HepG2 (cell line): Measurements from ENCODE around the gene SRSF1. TPM values are rescaled to one million over a fixed set of nuclear protein-coding genes. Genes with fewer than 3 reads are reported as not detected.
"Not testable (repeated sequence)": the region's sequence is repeated elsewhere in the genome, so short reads cannot be mapped to it uniquely, and the experiment has no call there.

Source experiments
- ATAC-seq: fragments of 200-7000 bp; cut with Tn5 transposase; 3 replicates; pipeline ENCODE4 v1.9.1; 2020; ENCODE audit warnings: mild to moderate bottlenecking, moderate library complexity
- BruUV-seq: library from RNA; stranded (reverse); fragments of 400-500 nt; replicated peaks from 2 replicates; lab custom pipeline; 2021; lab: Mats Ljungman, UMichigan
- CTCF ChIA-PET: fragments of 300-600 bp; formaldehyde crosslinking; extraction: SDS; loops from one replicate; lab custom pipeline; 2021; ENCODE audit warnings: low total read pairs, inconsistent platforms, low intra/inter-chr PET ratio; lab: Yijun Ruan, JAX
- POLR2A ChIA-PET: fragments of 350-600 bp; sonication (Branson Sonifier 250); formaldehyde crosslinking; loops from one replicate; lab custom pipeline; 2020; ENCODE audit warnings: antibody characterized with exemption, inconsistent platforms; lab: Yijun Ruan, JAX
- DNase-seq: peaks from one replicate; pipeline ENCODE4 v3.0.0-alpha.2; 2015; ENCODE audit warnings: low spot score
- FAIRE-seq: peaks from 3 replicates; lab custom pipeline; 2011; peaks lifted over from hg19 to GRCh38; lab: Jason Lieb, UNC
- H2AFZ ChIP-seq: one replicate; pipeline ENCODE4 v1.6.1; 2011; ENCODE audit warnings: low read length, inconsistent platforms
- H3K27ac ChIP-seq: fragments of 300-600 bp; 3 replicates; pipeline ENCODE4 v1.8.0; 2011; ENCODE audit warnings: mixed run types, mild to moderate bottlenecking, mixed read lengths, low read length, inconsistent platforms; ENCODE audit not compliant: insufficient read depth; ENCODE audit errors: extremely low read length
- H3K27me3 ChIP-seq, 2 experiments: fragments of 200-600 bp in 1 of 2; 2 replicates in 1 of 2; 3 replicates in 1 of 2; pipeline versions ENCODE4 v1.6.0 to v1.8.0; 2011; ENCODE audit warnings: low read length in 2 of 2, mild to moderate bottlenecking in 2 of 2, moderate library complexity in 2 of 2, inconsistent platforms in 1 of 2; ENCODE audit not compliant: insufficient read depth in 2 of 2, control insufficient read depth in 1 of 2
- H3K36me3 ChIP-seq, 2 experiments: fragments of 200-600 bp in 1 of 2; replicated peaks in 1 of 2; 2 replicates in 1 of 2; 3 replicates in 1 of 2; pipeline versions ENCODE4 v1.5.1 to v1.8.0; 2011; ENCODE audit warnings: low read length in 2 of 2, inconsistent platforms in 1 of 2; ENCODE audit not compliant: insufficient read depth in 2 of 2, control insufficient read depth in 1 of 2
- H3K4me1 ChIP-seq: 2 replicates; pipeline ENCODE4 v1.5.1; 2012; ENCODE audit warnings: low read length, inconsistent platforms; ENCODE audit not compliant: insufficient read depth
- H3K4me2 ChIP-seq: 2 replicates; pipeline ENCODE4 v1.6.0; 2011; ENCODE audit warnings: low read depth, low read length, inconsistent platforms
- H3K4me3 ChIP-seq, 3 experiments: fragments of 200-600 bp in 1 of 3; sonication (generic), shearing (Covaris generic) in 1 of 3; replicated peaks in 1 of 3; 2 replicates each; pipeline ENCODE4 v1.5.1; 2011 to 2016; ENCODE audit warnings: low read length in 3 of 3, inconsistent platforms in 2 of 3, low read depth in 2 of 3, mild to moderate bottlenecking in 2 of 3, control low read depth in 1 of 3, mixed read lengths in 1 of 3; ENCODE audit not compliant: insufficient read depth in 1 of 3
- H3K79me2 ChIP-seq: one replicate; pipeline ENCODE4 v1.6.1; 2011; ENCODE audit warnings: low read length, inconsistent platforms; ENCODE audit not compliant: insufficient read depth
- H3K9ac ChIP-seq: 2 replicates; pipeline ENCODE4 v1.6.0; 2011; ENCODE audit warnings: mild to moderate bottlenecking, low read depth, low read length, inconsistent platforms; ENCODE audit not compliant: insufficient read depth
- H3K9me3 ChIP-seq: 2 replicates; pipeline ENCODE4 v1.5.1; 2012; ENCODE audit warnings: mild to moderate bottlenecking, low read length
- H4K20me1 ChIP-seq: 2 replicates; pipeline ENCODE4 v1.6.0; 2011; ENCODE audit warnings: inconsistent platforms, mild to moderate bottlenecking, low read length, moderate library complexity; ENCODE audit not compliant: insufficient read depth
- ZNF713 ChIP-seq: sonication (generic); formaldehyde crosslinking; IDR thresholded peaks from 2 replicates; pipeline ENCODE4 v1.4.0; 2020; ENCODE audit warnings: mild to moderate bottlenecking, missing genetic modification reagents
- ZNF766 ChIP-seq: sonication (generic); formaldehyde crosslinking; IDR thresholded peaks from 2 replicates; pipeline ENCODE4 v1.5.0; 2020; ENCODE audit warnings: missing genetic modification reagents, borderline replicate concordance
- ZNF772 ChIP-seq: sonication (generic); formaldehyde crosslinking; IDR thresholded peaks from 2 replicates; pipeline ENCODE4 v1.5.0; 2020; ENCODE audit warnings: mild to moderate bottlenecking, missing genetic modification reagents
- WGBS: methylation state at CpG from one replicate; pipeline ENCODE4 v1.1.6; 2017; ENCODE audit warnings: low lambda C conversion rate; 5-methylcytosine and 5-hydroxymethylcytosine counted together
- in situ Hi-C: cut with HindIII; loops from 2 replicates; pipeline ENCODE4 v1.10.0; 2017; ENCODE audit warnings: low pct_unique_long_range_greater_than_20kb; ENCODE audit not compliant: extremely low pct_ligation_motif_present
- intact Hi-C: fragments of 100-400 bp; cut with micrococcal nuclease; formaldehyde crosslinking; loops from one replicate; pipeline ENCODE4 v1.10.0; 2022; ENCODE audit not compliant: unreplicated experiment
- polyA plus RNA-seq, 8 experiments: library from polyadenylated mRNA; depleted of rRNA in 3 of 8; stranded (reverse) in 7 of 8; unstranded in 1 of 8; fragments of >200 nt; fragmentation: Illumina TruSeq in 4 of 8; extraction: Trizol in 4 of 8; gene quantifications; 2 replicates each; pipeline versions ENCODE4 v1.2.1 to v1.2.3, GENCODE V29; 2011 to 2016; ENCODE audit warnings: low read depth in 4 of 8, missing spikeins in 1 of 8, mixed read lengths in 1 of 8; ENCODE audit not compliant: insufficient read depth in 1 of 8
- total RNA-seq, 5 experiments: library from RNA; depleted of rRNA; stranded (reverse); fragments of >200 nt; fragmentation: Illumina TruSeq; extraction: Trizol; gene quantifications; 2 replicates each; pipeline ENCODE4 v1.2.3, GENCODE V29; 2016; ENCODE audit warnings: low read depth in 1 of 5
- TF ChIP-seq, protein P1 (sequence below): IDR thresholded peaks from 2 replicates; pipeline ENCODE4 v1.4.0; 2020; ENCODE audit warnings: mild to moderate bottlenecking, missing genetic modification reagents
- TF ChIP-seq, protein P2 (sequence below): sonication (generic); formaldehyde crosslinking; IDR thresholded peaks from 2 replicates; pipeline ENCODE4 v1.5.0; 2020; ENCODE audit warnings: missing genetic modification reagents

Gene SRSF1
- total and polyA plus RNA-seq, 2 of the 13 experiments (the other 11 are each of a cell fraction or from before 2014, with no cell fraction given) = 142 to 445 TPM

DNA sequence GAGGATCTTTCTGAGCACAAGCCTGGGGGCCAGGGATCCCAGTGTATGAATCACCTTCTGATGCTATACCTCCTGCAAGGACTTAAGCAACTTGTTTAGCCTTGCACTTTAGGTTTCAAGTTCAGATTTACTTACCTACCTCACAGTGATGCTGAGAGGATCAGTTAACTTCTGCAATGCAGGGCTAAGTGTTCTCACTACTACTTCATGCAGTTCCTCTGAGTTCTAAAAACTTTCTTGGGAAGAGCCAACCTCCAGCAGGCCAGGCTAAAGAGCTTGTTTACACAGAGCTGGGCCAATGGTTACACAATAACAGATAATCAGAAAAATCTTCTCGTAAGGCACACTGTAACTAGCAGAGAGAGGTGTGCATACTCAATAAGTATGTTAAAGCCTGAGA lies 32.0 kb downstream of the SRSF1 start (continued):
- TF ChIP-seq, protein P1, sequence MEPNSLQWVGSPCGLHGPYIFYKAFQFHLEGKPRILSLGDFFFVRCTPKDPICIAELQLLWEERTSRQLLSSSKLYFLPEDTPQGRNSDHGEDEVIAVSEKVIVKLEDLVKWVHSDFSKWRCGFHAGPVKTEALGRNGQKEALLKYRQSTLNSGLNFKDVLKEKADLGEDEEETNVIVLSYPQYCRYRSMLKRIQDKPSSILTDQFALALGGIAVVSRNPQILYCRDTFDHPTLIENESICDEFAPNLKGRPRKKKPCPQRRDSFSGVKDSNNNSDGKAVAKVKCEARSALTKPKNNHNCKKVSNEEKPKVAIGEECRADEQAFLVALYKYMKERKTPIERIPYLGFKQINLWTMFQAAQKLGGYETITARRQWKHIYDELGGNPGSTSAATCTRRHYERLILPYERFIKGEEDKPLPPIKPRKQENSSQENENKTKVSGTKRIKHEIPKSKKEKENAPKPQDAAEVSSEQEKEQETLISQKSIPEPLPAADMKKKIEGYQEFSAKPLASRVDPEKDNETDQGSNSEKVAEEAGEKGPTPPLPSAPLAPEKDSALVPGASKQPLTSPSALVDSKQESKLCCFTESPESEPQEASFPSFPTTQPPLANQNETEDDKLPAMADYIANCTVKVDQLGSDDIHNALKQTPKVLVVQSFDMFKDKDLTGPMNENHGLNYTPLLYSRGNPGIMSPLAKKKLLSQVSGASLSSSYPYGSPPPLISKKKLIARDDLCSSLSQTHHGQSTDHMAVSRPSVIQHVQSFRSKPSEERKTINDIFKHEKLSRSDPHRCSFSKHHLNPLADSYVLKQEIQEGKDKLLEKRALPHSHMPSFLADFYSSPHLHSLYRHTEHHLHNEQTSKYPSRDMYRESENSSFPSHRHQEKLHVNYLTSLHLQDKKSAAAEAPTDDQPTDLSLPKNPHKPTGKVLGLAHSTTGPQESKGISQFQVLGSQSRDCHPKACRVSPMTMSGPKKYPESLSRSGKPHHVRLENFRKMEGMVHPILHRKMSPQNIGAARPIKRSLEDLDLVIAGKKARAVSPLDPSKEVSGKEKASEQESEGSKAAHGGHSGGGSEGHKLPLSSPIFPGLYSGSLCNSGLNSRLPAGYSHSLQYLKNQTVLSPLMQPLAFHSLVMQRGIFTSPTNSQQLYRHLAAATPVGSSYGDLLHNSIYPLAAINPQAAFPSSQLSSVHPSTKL = peak; percentile 77
- TF ChIP-seq, protein P2, sequence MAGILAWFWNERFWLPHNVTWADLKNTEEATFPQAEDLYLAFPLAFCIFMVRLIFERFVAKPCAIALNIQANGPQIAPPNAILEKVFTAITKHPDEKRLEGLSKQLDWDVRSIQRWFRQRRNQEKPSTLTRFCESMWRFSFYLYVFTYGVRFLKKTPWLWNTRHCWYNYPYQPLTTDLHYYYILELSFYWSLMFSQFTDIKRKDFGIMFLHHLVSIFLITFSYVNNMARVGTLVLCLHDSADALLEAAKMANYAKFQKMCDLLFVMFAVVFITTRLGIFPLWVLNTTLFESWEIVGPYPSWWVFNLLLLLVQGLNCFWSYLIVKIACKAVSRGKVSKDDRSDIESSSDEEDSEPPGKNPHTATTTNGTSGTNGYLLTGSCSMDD (CRISPR knock-in tag) = no peak
- TF ChIP-seq ZNF772 (CRISPR knock-in tag) = no peak
- no peak for TF ChIP-seq ZNF713
- no peak for TF ChIP-seq ZNF766

DNA sequence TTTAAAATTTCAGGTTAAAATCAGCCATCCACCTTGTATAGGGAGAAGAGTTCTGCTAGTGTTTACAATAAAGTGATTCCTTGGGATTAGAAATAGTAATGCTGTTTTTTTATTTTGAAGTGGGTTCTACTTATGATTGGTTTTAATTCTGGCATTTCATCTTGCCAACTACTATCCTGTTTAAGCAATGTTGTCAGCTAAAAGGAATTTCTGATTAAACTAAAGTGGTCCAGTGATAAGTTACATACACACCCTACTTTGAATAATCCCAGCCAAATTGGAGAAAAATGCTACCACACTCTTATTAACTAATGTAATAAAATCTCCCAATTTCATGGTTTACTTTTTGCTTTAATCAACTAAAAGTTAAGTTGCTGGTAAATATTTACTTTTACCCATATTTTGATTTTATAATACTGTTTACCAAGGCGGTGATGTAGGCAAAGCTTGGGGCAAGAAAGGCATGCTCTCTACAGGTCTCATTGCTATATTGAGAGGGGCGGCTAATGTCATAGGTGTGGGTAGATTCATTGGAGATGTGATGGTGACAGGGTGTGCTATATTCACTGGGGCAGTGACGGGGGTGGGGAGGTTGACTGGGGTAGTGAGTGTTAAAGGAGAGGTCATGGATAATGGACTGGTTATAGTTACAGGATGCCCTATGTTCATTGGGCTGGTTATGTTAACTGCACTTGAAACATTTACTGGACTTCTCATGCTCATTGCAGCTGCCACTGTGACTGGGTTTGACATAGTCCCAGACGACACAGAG lies 32.8 kb downstream of the SRSF1 start:
- BruUV-seq = TSS peak; percentile 12
- Histone ChIP-seq H3K27ac (peak overlapping the region; percentile 1), H3K4me1 (peaks cover 45% of the 10 kb centered on the region), H3K36me3 (peaks cover 11 to 42% of the 10 kb centered on the region in 2 experiments)
- H3K4me3 ChIP-seq, H4K20me1 ChIP-seq, H3K79me2 ChIP-seq, intact Hi-C loops, CTCF ChIA-PET, in situ Hi-C loops, ATAC-seq, H3K4me2 ChIP-seq, FAIRE-seq, DNase-seq, H3K9ac ChIP-seq, H2AFZ ChIP-seq, H3K9me3 ChIP-seq, H3K27me3 ChIP-seq: not testable (repeated sequence)
- POLR2A ChIA-PET = interaction anchor here (0.9 to 3.6 kb wide), 7 partner anchors 8 to 81 kb away, joined by 3 to 16 read pairs (median 4); partner anchors contain the start of genes SRSF1 and VEZF1
- WGBS = 92% methylated on average over 4 of the region's 4 CpGs
